Activated CD4-positive, alpha-beta T cell treated with anti-CD3 and anti-CD28 coated beads, Interleukin-2, Interleukin-4, amounts not matched to agents 100 ng/mL and 50 ng/mL, durations not matched to agents 16 hours and 8 hours (primary cell): Measurements from ENCODE around the gene SLC39A11.
"Not testable (repeated sequence)": the region's sequence is repeated elsewhere in the genome, so short reads cannot be mapped to it uniquely, and the experiment has no call there.

ENCODE experiments used
- DNase-seq: peaks from one replicate; pipeline ENCODE4 v3.0.0-alpha.2; 2020; ENCODE audit warnings: low spot score

Gene SLC39A11

DNA sequence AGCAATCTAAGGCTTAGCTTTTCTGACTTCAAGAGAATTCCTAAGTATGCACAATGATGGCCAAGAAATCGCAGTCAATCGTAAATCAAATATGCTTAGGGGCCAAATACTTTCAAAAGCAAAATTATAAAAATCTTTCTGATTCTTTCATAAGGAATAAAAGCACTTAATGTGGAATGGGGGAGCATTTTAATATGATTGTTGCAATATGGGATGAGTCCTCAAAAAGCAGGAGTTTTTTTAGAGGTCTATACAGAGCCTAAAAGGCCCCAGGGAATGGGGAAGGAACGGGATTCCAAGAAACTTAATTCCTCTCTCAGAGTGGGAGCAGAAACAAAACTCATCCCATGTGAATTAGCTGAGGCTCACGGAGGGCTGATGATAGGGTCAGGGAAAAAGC lies 14.7 kb upstream of the SLC39A11 start:
- no peak for DNase-seq

DNA sequence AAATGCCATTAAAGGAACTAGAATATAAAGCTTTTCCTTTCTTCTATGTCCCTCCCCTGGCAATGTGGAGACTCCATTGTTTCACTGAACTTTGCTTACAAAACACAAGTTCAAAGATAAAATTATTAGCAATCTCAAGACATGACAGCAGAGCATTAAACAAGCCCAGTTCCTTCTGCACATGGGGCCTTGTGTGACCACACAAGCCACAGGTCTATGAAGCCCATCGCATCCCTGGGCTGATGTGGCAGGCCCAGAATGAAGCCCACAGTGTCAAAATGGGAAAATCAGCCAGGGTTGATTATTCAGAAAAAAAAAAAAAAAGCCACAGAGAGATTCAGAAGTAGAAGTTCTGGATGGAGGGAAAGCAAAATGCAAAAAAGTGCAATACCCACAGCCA lies 12.9 kb upstream of the SLC39A11 start:
- no peak for DNase-seq

DNA sequence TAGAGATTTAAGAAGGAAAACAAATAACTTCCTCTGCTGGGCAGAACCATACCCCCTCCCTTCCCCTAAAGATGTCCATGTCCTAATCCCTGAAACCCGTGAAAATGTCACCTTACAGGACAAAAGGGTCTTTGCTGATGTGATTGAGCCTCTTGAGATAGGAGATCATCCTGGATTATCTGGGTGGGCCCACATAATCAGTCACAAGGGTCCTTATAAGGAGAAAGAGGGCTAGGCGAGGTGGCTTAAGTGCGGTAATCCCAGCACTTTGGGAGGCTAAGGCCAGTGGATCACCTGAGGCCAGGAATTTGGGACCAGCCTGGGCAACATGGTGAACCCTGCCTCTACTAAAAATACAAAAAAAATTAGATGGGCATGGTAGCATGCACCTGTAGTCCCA lies 12.0 kb upstream of the SLC39A11 start:
- DNase-seq: no peak

DNA sequence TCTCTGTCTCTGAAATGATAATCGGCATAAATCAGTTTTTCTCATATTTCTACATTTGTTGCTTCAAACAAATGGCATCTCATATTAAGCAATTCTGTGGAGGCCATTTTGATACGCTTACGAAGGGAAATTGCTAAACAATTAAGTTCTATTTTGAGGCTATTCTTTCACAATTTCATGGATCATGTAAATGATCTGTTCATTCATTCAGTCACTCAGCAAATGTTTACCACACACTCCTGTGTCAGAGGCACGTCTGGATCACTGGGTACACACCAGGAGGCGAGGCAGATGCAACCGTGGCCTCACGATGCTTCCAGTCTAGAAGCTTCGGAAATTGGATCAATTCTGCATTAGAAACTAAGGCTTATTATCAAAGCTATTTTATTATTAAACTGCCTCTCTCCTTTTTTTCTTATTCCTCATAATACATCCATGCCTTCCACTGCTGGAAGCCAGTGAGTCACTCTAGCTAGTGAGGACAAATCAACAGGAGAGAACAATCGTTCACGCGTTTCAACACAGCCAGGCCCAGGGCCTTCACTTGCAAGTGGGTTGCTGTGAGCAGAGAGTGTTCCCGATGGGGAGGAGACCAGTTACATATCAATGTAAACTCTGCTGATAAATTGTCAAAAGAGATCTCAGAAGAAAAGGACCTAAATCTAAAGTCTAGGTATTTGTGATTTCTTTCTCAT lies 11.3 kb upstream of the SLC39A11 start:
- DNase-seq: no peak

DNA sequence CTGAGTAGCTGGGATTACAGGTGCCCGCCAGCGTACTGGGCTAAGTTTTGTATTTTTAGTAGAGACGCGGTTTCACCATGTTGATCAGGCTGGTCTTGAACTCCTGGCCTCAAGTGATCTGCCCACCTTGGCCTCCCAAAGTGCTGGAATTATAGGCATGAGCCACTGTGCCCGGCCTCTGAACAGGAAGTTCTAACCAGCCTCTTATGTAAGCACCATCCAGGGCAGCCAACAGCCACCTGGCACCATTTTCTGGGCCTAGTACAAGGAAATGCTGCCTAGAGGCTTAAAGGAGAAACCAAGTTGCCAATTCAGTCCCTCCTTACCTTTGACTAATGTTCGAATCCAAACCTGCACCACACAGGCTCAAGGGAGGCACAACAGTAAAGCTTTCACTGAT lies 8.5 kb upstream of the SLC39A11 start:
- DNase-seq: no peak

DNA sequence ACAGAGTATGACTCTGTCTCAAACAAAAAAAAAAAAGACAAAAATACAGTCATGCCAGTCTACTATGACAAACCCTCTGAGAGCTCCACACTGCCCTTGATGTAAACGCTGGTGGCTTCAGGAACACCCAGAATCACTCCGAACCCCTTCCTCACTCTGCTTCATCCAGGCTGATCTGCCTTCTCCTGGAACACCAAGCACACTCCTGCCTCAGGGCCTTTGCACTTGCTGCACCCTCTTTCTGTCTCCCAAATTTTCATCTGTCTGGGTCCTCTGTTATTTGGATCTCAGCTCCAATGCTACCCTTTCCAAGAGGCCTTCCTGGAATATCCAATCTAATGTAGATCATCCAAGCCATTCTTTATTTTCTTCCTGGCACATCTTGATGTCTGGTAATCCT lies 7.9 kb upstream of the SLC39A11 start:
- no peak for DNase-seq

DNA sequence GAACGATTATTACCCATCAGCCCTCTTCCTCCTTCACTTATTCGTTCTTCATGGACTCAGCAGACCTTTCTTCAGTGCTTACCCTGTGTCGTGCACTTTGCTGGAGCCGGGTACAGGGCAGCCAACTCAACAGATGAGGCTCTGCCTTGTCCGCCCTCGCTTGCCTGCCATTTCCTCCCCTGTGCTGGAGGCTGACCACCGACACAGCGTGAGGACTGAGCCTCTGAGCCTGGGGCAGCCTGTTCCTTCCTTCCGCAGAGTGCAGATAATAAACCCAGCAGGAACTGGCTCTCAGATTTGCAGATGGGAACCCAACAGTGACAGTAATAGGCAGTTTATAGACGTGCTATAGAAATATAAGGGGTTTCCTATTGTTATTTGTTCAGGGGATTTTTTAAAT lies 7.0 kb upstream of the SLC39A11 start:
- DNase-seq: no peak

DNA sequence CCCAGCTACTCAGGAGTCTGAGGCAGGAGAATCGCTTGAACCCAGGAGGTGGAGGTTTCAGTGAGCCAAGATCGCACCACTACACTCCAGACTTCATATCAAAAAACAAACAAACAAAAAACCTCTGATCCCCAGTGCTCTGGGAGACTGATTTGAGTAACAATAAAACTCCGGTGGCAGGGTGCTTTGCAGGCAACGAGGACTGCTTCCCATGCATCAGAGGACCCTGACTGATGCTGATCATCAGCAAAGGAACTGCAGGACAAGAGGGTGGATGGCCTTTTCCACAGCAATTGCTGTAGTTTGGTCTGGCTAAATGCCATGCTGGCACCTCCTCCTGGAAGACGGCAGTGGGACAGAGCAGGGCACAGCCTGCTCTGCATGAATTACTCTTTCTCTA lies 6.4 kb upstream of the SLC39A11 start:
- no peak for DNase-seq

DNA sequence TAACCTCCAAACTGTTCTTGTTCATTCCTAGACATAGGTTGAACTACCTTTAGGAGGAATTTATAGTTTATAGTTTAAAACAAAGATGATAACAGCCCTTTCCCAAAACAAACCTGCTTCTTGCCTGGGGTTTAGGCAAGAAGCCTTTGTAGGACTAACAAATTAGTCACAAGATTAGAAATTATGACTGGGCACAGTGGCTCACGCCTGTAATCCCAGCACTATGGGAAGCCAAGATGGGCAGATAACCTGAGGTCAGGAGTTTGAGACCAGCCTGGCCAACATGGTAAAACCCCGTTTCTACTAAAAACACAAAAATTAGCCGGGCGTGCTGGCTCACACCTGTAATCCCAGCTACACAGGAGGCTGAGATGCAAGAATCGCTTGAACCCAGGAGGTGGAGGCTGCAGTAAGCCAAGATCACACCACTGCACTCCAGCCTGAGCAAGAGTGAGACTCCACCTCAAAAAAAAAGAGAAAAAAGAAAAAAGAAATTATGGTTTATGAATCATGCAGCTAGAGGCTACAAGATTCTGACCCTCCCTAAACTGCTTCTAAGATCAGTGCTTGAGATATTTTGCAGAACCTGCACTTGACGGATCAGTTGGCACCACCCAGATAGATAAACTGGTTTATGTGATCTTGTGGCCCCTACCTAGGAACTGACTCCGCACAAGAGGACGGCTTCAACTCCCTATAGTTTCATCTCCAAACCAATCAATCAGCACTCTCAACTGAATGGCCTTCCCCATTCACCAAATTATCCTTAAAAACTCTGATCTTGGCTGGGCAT lies 5.7 kb upstream of the SLC39A11 start:
- DNase-seq: not testable (repeated sequence)

DNA sequence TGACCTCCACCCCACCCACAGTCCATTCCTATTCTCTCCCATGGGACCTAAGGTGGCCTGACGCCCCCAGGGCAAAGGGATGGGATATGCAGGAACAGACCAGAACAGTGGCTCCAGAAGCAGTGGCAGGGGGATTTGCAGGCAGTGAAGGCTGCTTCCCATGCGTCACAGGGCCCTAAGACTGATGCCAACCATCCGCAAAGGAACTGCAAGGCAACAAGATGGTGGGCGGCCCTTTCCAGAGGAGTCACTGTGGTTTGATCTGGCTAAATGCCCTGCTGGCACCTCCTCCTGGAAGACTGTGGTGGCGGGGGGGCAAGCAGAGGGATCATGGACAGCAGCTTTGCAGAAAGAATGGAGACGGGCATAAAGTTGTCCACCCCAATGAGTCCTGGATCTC lies 4.4 kb upstream of the SLC39A11 start:
- no peak for DNase-seq

DNA sequence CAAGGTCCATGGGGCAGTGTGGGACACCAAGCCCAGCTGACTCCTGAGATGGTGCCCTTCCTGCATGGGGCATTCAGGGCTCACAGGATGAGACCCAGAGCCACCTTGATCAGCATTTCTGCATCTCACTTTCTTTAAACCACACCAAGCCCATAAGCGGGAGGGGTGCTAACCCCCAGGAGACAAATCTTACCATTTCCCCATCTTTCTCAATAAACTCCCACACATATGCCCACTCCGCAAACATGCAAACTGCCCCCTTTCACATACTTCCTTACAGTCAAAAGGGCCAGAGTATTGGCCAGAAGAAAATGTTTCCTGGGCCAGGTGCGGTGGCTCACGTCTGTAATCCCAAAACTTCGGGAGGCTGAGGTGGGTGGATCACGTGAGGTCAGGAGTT lies 3.7 kb upstream of the SLC39A11 start:
- DNase-seq: no peak

DNA sequence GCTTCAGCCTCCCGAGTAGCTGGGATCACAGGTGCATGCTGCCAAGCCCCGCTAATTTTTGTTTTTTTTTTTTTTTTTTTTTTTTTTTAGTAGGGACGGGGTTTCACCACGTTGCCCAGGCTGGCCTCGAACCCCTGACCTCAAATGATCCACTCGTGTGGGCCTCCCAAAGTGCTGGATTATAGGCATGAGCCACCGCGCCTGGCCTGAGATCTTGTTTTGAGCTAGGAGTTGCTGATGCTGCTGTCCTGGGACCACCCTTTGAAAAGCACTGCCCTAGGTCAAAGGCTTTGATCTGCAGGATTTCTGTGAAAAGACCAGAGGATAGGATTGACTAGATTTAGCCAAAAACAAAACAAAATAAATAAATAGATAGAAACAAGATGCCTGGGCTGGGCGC lies 798 bp upstream of the SLC39A11 start:
- DNase-seq: no peak

DNA sequence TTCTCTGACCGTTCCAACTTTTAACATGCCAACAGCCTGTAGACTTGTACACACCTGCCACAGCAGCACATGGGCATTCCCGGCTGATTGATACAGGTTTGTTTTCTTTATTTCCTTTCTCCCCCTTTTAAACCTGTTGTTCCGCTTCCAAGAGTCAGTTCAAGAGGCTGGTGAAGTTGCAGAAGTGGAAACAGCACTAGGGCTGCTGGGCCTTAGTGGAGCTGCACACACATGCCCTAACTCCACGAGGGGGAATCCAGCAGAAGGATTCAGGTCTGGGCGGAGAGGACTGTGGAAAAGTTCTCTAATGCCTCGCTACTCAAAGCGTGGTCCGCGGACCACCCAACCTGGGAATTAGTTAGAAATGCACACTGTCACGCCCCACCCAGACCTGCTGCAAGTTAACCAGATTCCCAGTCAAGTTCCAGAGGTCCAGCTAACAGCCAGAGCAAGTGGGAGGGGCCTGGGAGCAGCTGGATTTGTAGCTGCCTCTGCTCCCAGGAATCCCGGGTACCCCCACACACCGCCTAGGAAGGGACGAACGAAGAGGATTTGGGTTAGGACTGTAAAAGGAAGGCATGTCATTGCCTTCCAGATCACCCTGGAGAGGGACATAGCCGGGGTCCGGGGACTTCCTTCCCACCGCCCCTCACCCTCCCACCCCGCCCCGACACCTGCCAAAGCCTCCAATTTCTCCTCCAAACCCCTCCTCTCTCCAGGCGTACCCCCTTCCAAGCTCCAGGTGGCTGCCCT lies 542 bp downstream of the SLC39A11 start:
- DNase-seq: no peak

DNA sequence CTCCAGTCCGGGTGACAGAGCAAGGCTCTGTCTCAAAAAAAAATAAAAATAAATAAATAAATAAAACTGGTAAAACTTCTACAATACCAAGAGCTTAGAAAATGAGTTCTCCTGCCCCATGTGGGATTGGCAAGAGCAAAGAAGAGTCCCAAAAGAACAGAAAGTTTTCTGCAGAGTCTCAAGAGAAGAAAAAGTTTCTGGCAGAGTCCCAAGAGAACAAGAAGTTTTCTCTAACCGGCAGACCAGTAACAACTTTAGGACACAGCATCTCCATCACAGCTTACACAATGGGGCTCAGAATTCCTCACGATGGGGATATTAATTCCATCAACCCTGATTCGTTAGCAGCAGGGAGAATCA lies 1.1 kb downstream of the SLC39A11 start:
- no peak for DNase-seq

DNA sequence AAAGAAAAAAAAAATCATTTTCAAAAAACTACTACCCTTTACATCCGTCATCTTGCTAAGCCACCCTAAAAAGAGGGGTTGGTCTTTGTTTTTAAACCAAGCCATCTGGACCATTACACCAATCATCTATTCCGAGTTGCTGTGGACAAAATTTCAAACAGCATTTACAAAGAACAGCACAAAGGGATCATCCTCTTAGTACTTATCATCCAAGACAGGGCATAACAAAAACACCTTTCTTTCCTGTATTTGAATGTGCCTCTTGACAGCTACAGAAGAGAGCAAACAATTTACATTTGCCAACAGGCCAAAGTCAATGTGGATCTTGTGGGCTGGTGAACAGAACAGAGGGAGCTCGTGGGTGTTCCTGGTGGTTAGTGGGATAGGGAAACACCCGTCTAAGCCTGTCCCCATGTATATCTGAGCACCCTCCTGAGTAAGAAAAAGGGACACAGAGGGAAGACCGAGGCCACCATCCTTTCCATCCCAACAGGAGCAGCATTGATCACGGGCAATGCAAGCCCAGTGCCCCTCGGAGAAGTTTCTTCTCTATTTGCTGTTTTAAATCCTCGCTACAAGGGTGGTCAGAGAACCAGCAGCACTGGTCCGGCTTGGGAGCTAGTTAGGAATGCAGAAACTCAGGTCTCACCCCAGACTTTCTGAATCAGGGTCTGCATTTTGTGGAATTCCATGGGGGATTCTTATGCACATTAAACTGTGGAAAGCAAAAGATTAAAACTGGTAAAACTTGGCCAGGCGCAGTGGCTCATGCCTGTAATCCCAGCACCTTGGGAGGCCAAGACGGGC lies 1.9 kb downstream of the SLC39A11 start:
- no peak for DNase-seq

DNA sequence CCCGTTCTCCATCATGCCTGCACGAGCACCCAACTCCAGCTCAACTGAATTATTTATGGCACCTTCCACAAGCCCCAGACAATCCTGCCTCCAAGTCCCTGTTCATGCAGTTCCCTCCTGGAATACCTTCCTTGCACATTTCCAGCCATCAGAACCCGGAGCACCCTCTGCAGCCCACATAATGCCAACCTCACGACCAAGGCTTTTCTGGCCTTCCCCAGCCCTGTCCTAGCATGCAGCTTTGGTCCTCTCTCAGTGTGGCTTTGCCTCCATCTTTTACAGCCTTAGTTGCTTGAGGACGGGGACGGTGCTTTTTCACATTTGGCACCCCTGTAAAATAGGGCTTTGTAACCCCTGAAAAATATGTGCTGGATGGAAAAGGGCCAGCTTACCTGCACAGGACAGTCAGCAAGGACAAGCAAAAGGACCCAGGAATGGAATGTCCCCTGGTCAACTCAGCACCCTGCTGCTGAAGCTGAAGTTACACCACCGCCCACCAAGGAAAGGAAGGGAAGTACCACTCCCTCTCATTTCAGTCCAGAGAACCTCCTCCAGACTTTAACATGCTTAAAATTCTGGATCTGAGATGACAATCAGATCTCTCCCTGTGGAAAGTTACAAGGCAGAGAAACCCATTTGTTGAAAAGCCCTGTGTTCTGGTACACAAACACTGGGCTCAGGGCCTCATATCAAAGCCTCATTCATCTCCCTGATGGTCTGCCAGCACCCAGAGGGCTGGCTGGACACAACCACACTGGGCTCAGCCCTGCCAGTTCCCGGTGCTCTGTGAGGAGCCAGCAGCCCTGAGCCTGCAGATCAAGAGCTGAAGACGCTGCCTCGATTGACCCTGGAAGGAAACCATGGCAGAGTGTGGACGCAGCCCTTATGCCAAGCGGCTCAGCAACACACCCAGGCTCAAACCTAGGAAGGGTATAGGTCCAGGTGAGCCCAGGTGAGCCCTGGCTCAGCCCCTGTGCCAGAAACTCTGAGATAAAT lies 2.9 kb downstream of the SLC39A11 start:
- DNase-seq: no peak

DNA sequence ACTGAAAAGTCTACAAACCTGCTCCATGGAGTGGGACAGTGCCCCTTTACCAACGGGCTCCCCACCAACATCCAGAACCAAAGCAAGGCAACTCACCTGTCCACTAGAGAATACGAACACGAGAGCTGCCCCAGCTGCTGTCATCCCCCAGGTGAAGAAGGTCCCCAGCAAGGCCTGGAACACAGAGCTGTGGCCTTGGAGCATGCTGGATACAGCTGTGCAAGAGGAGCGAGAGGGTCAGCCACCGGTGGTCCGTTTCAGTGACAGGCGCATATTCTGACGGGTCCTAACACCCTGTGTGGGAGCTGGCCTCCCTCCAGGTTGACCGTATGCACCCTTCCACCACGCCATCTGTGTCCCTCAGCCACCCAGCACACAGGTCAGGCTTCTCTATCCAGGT lies 3.9 kb downstream of the SLC39A11 start:
- no peak for DNase-seq

DNA sequence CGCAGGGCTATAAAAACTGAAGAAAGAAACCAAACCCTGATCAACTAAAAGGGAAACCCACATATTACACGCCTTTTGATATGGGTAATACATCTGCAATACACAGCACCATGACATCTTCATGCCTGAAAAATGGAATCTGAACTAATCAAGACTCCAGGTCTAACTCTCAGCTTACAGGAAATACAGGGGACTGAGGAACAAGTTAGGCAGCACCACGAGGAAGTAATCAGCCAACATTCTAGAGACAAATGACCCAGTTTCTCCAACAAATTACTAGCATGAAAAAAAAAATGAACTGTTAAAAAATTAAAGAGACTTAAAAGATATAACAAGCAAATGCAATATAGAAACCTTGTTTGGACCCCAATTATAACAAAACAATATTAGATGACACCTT lies 9.1 kb downstream of the SLC39A11 start:
- no peak for DNase-seq

DNA sequence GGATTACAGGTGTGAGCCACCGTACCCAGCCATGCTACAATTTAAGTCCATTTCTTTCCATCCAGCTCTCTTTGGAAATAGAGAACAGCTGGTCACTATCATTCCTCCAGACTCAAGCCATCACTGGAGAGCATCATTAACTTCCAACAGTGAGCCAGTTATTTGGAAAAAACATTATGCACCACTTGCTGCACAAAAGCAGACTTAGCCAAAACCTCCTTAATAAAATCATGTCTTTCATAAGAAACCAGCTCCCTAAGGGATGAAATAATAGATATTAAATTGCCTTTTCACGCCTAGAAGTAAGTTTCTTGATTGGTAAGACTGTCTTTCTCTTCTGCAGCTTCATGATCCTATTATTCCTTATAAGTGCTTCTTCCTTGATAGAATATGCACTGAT lies 17.9 kb downstream of the SLC39A11 start:
- no peak for DNase-seq

DNA sequence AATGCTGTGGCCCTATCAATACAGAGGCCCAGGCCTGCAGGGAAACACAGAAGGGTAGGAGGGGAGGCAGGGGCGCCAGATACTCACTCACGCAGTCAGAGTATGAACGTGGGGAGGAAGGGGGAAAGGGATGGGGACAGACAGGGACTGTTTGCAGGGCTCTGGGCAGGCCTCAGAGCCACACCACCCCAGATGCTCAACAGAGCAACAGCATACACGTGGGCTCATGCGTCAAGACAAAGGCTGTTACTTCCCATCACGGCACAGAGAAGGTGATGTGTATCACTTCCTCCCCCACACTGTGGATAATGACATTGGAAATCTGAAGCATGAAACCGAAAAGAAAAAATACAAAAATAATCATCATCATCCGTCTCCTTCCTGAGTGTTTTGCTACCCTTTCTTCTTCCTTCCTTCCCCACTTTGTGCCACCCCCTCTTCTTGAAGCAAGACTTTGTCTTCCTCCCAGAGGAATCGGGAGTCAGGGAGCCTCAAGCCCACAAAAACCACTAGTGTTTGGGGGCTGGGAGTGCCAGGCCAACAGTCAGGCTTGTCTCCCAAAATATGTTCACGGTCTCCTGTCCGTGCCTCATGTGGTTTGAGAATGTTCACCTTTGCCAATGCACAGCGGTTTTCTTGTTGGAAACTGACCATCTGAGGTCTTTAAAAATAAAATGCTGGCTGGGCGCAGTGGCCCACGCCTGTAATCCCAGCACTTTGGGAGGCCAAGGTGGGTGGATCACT lies 20.1 kb downstream of the SLC39A11 start:
- DNase-seq: no peak
